ENCODE results near the gene CCND3.

- TF ChIP-seq ZNF24 (IDR thresholded peaks at IDR 0.05) = no peak
- TF ChIP-seq TAF1 (CRISPR knock-in tag; IDR thresholded peaks at IDR 0.05) = no peak
- TF ChIP-seq CTCF (CRISPR knock-in tag; IDR thresholded peaks at IDR 0.05) = peak; percentile 54
- TF ChIP-seq EP300 (IDR thresholded peaks at IDR 0.05; ENCODE audit: low read depth in 2 of 2, low read length in 2 of 2) = no peak
- no peak for TF ChIP-seq EP300 (CRISPR knock-in tag; IDR thresholded peaks at IDR 0.05; ENCODE audit: borderline replicate concordance)
- no peak for TF ChIP-seq ZNF333 (CRISPR knock-in tag; IDR thresholded peaks at IDR 0.05; ENCODE audit: borderline replicate concordance)
- no peak for TF ChIP-seq HNRNPLL (IDR thresholded peaks at IDR 0.05; ENCODE audit: low read depth, low read length, poor library complexity, severe bottlenecking)
Measured at GRCh38 chr6:41901882-41902519, 39.6 kb downstream of the CCND3 start.
